K562 (cell line): ENCODE data around the gene TUBG2. TPM values are rescaled to one million over a fixed set of nuclear protein-coding genes. Genes with fewer than 3 reads are reported as not detected.

Experiments
- ATAC-seq: fragments of 200-7000 bp; cut with Tn5 transposase; 3 replicates; pipeline ENCODE4 v1.9.1; 2020; ENCODE audit warnings: moderate library complexity
- BruUV-seq: library from RNA; stranded (reverse); fragments of 400-500 nt; replicated peaks from 2 replicates; lab custom pipeline; 2021; lab: Mats Ljungman, UMichigan
- CTCF ChIA-PET: fragments of 300-600 bp; formaldehyde crosslinking; extraction: SDS; loops from one replicate; lab custom pipeline; 2021; ENCODE audit warnings: low intra/inter-chr PET ratio; lab: Yijun Ruan, JAX
- POLR2A ChIA-PET: fragments of 300-600, 350-650 bp; sonication (Branson Sonifier 250); formaldehyde crosslinking; extraction: SDS; loops from one replicate; lab custom pipeline; 2021; ENCODE audit warnings: antibody characterized with exemption, inconsistent platforms; lab: Yijun Ruan, JAX
- DNase-seq, 4 experiments: peaks; one replicate each; pipeline versions ENCODE4 v3.0.0 to v3.0.0-alpha.2; 2011 to 2018; ENCODE audit warnings: low spot score in 3 of 4, mixed read lengths in 3 of 4; ENCODE audit errors: extremely low read depth in 1 of 4
- FAIRE-seq: peaks from 2 replicates; lab custom pipeline; 2011; peaks lifted over from hg19 to GRCh38; lab: Jason Lieb, UNC
- H2AFZ ChIP-seq: 2 replicates; pipeline ENCODE4 v1.6.0; 2011; ENCODE audit warnings: low read depth, low read length, control low read depth, inconsistent platforms
- H3K27ac ChIP-seq: fragments of 200-600 bp; 3 replicates; pipeline ENCODE4 v1.8.0; 2011; ENCODE audit warnings: low read depth, mild to moderate bottlenecking, control low read depth, inconsistent platforms, low read length, moderate library complexity, mixed read lengths; ENCODE audit errors: extremely low read depth
- H3K27me3 ChIP-seq, 2 experiments: fragments of 300-600 bp in 1 of 2; 2 replicates in 1 of 2; 3 replicates in 1 of 2; pipeline versions ENCODE4 v1.6.0 to v1.8.0; 2011; ENCODE audit warnings: inconsistent platforms in 2 of 2, low read length in 2 of 2, mild to moderate bottlenecking in 1 of 2, mixed read lengths in 1 of 2, moderate library complexity in 1 of 2; ENCODE audit not compliant: control insufficient read depth in 2 of 2, insufficient read depth in 2 of 2
- H3K36me3 ChIP-seq: fragments of 300-600 bp; 3 replicates; pipeline ENCODE4 v1.8.0; 2011; ENCODE audit warnings: mild to moderate bottlenecking, low read length, inconsistent platforms; ENCODE audit not compliant: control insufficient read depth, insufficient read depth
- H3K4me1 ChIP-seq, 2 experiments: fragments of 200-600 bp in 1 of 2; replicated peaks in 1 of 2; 2 replicates in 1 of 2; 3 replicates in 1 of 2; pipeline versions ENCODE4 v1.5.1 to v1.8.0; 2011; ENCODE audit warnings: inconsistent platforms in 2 of 2, low read length in 2 of 2, mild to moderate bottlenecking in 1 of 2, mixed read lengths in 1 of 2, moderate library complexity in 1 of 2; ENCODE audit not compliant: control insufficient read depth in 2 of 2, insufficient read depth in 2 of 2
- H3K4me2 ChIP-seq: 2 replicates; pipeline ENCODE4 v1.6.1; 2011; ENCODE audit warnings: low read length, control low read depth, inconsistent platforms, mixed read lengths; ENCODE audit not compliant: insufficient read depth
- H3K4me3 ChIP-seq: fragments of 200-600 bp; sonication (generic), shearing (Covaris generic); 2 replicates; pipeline ENCODE4 v1.5.1; 2016; ENCODE audit warnings: control low read depth, inconsistent platforms
- H3K79me2 ChIP-seq: fragments of 200-600 bp; 3 replicates; pipeline ENCODE4 v1.8.0; 2011; ENCODE audit warnings: low read length, inconsistent platforms; ENCODE audit not compliant: control insufficient read depth, insufficient read depth
- H3K9ac ChIP-seq, 2 experiments: 2 replicates each; pipeline versions ENCODE4 v1.6.0 to v1.6.1; 2011; ENCODE audit warnings: low read depth in 2 of 2, low read length in 2 of 2, control low read depth in 1 of 2, inconsistent platforms in 1 of 2, mild to moderate bottlenecking in 1 of 2, mixed read lengths in 1 of 2; ENCODE audit not compliant: insufficient read depth in 1 of 2
- H3K9me1 ChIP-seq: one replicate; pipeline ENCODE4 v1.6.0; 2011; ENCODE audit warnings: inconsistent platforms, mild to moderate bottlenecking, low read length, moderate library complexity; ENCODE audit not compliant: control insufficient read depth, insufficient read depth
- H3K9me3 ChIP-seq: replicated peaks from 2 replicates; pipeline ENCODE4 v1.5.1; 2011; ENCODE audit warnings: low read depth, low read length, inconsistent platforms; ENCODE audit not compliant: control insufficient read depth, insufficient read depth
- H4K20me1 ChIP-seq: replicated peaks from 2 replicates; pipeline ENCODE4 v1.6.1; 2011; ENCODE audit warnings: low read length, inconsistent platforms, mixed read lengths; ENCODE audit not compliant: control insufficient read depth, insufficient read depth
- CBX5 ChIP-seq: IDR thresholded peaks from 2 replicates; pipeline ENCODE4 v1.6.1; 2014; ENCODE audit warnings: low read depth, borderline replicate concordance
- CC2D1A ChIP-seq: fragments of 450-650 bp; IDR thresholded peaks from 2 replicates; pipeline ENCODE4 v1.6.1; 2017; ENCODE audit warnings: mild to moderate bottlenecking
- FUS ChIP-seq: fragments of 200-400 bp; formaldehyde crosslinking; optimal IDR thresholded peaks from 2 replicates; pipeline ENCODE3; 2017; ENCODE audit warnings: low read depth, low read length
- GATAD2B ChIP-seq: fragments of 450-650 bp; IDR thresholded peaks from 2 replicates; pipeline ENCODE4 v1.6.1; 2017; ENCODE audit warnings: mild to moderate bottlenecking, borderline replicate concordance
- HDAC8 ChIP-seq: fragments of 450-650 bp; IDR thresholded peaks from 2 replicates; pipeline ENCODE4 v1.6.1; 2016; ENCODE audit warnings: mild to moderate bottlenecking, missing genetic modification characterization, moderate library complexity, missing compliant biosample characterization
- KLF16 ChIP-seq: IDR thresholded peaks from 2 replicates; pipeline ENCODE4 v1.6.1; 2016; ENCODE audit warnings: antibody characterized with exemption
- NCOA6 ChIP-seq: fragments of 450-650 bp; IDR thresholded peaks from 2 replicates; pipeline ENCODE4 v1.6.1; 2017; ENCODE audit warnings: mild to moderate bottlenecking
- NFE2L1 ChIP-seq: fragments of 450-650 bp; IDR thresholded peaks from 2 replicates; pipeline ENCODE4 v1.6.1; 2016; ENCODE audit warnings: missing genetic modification characterization, low read depth, mild to moderate bottlenecking, missing compliant biosample characterization, moderate library complexity, borderline replicate concordance
- POLR2A ChIP-seq: fragments of 450-650 bp; conservative IDR thresholded peaks from 2 replicates; pipeline ENCODE4 v1.6.1; 2016
- RBFOX2 ChIP-seq: fragments of 200-400 bp; formaldehyde crosslinking; IDR thresholded peaks from 2 replicates; pipeline ENCODE4 v1.6.1; 2017; ENCODE audit warnings: low read depth, mild to moderate bottlenecking, low read length, moderate library complexity
- SNIP1 ChIP-seq: fragments of 450-650 bp; IDR thresholded peaks from 2 replicates; pipeline ENCODE4 v1.7.1; 2017; ENCODE audit warnings: low read depth, mild to moderate bottlenecking
- SRSF9 ChIP-seq: fragments of 200-400 bp; formaldehyde crosslinking; IDR thresholded peaks from 2 replicates; pipeline ENCODE4 v1.6.1; 2017; ENCODE audit warnings: low read depth, low read length, borderline replicate concordance
- ZNF77 ChIP-seq: fragments of 250-450 bp; sonication (Bioruptor Pico); IDR thresholded peaks from 2 replicates; pipeline ENCODE4 v1.5.0; 2020
- WGBS: fragments of 100-300 bp; shearing (Covaris generic); methylation state at CpG from one replicate; pipeline ENCODE4 v1.1.6; 2016; ENCODE audit warnings: low coverage, mixed read lengths; ENCODE audit not compliant: insufficient coverage; ENCODE audit errors: missing lambda C conversion rate; 5-methylcytosine and 5-hydroxymethylcytosine counted together
- in situ Hi-C: fragments of 300-500 bp; cut with MboI; formaldehyde crosslinking; loops from 4 replicates; pipeline ENCODE4 v1.15.0; 2018; ENCODE audit warnings: inconsistent platforms, mixed read lengths
- intact Hi-C: fragments of 100-400 bp; cut with micrococcal nuclease; formaldehyde crosslinking; loops from 2 replicates; pipeline ENCODE4 v1.14.2; 2022
- polyA plus RNA-seq, 8 experiments: library from polyadenylated mRNA; depleted of rRNA in 4 of 8; stranded (reverse) in 5 of 8; unstranded in 3 of 8; fragments of >200 nt; fragmentation: Nextera tagmentation in 2 of 8; fragmentation: Illumina TruSeq in 1 of 8; extraction: Ambion mirVana in 2 of 8; extraction: Trizol in 1 of 8; gene quantifications; 2 replicates each; pipeline versions ENCODE4 v1.2.1 to v1.2.3, GENCODE V29; 2011 to 2014; ENCODE audit warnings: inconsistent platforms in 1 of 8, missing spikeins in 1 of 8
- total RNA-seq, 7 experiments: library from RNA; depleted of rRNA in 6 of 7; stranded (reverse); fragments of >200 nt in 6 of 7; fragmentation: Illumina TruSeq in 2 of 7; extraction: Trizol in 2 of 7; gene quantifications; 2 replicates each; pipeline versions ENCODE4 v1.2.1 to v1.2.3, GENCODE V29; 2011 to 2021; ENCODE audit warnings: low replicate concordance in 1 of 7
- TF ChIP-seq, protein P1 (sequence below): sonication (generic); formaldehyde crosslinking; IDR thresholded peaks from 2 replicates; pipeline ENCODE4 v1.8.0; 2022; ENCODE audit warnings: missing genetic modification reagents, mild to moderate bottlenecking, moderate library complexity, borderline replicate concordance
- TF ChIP-seq, protein P2 (sequence below): sonication (generic); formaldehyde crosslinking; IDR thresholded peaks from 2 replicates; pipeline ENCODE4 v1.8.1; 2023; ENCODE audit warnings: mild to moderate bottlenecking, missing genetic modification reagents

TUBG2 gene
- total and polyA plus RNA-seq, 9 of the 15 experiments (the other 6 are each of a cell fraction or from before 2014, with no cell fraction given) = 0.09 to 0.80 (median 0.24) TPM; not detected in 2

GRCh38 chr17:42669977-42670788 is 11.1 kb downstream of the TUBG2 start:
- POLR2A ChIA-PET = interaction anchor here (0.8 to 1.8 kb wide), 6 partner anchors 9 to 60 kb away, joined by 3 to 7 read pairs (median 4); partner anchors contain the start of genes RETREG3 and TUBG1
- FAIRE-seq = no peak

More at GRCh38 chr17:42669977-42670788, 11.1 kb downstream of the TUBG2 start:
- Histone ChIP-seq H3K79me2 (peaks cover 12% of the 10 kb centered on the region), H3K27me3 (no peaks in the 10 kb centered on the region), H3K9me1 (no peaks in the 10 kb centered on the region), H3K27ac (no peak overlapping the region), H3K9me3 (no peaks in the 10 kb centered on the region), H3K4me2 (no peak overlapping the region), H3K36me3 (peaks cover 63% of the 10 kb centered on the region; the same call in 2 of the 3 replicates), H4K20me1 (peaks cover 5% of the 10 kb centered on the region), H3K9ac (no peak overlapping the region), H3K4me3 (no peak overlapping the region), H2AFZ (no peak overlapping the region), H3K4me1 (peaks cover 13 to 54% of the 10 kb centered on the region in 2 experiments)
- CTCF ChIA-PET = no interaction called here
- intact Hi-C loops (no loop called here), in situ Hi-C loops (no loop called here)
- 98% methylated on average over 27 of the region's 87 CpGs for WGBS
- ATAC-seq (no peak), DNase-seq (peak in 2 of 4 experiments; percentile 44 to 62)
- BruUV-seq = no TSS peak
- TF ChIP-seq RBFOX2 = peak; percentile 17; the same call in 1 of the 2 replicates
- no peak for TF ChIP-seq POLR2A
- TF ChIP-seq, protein P1, sequence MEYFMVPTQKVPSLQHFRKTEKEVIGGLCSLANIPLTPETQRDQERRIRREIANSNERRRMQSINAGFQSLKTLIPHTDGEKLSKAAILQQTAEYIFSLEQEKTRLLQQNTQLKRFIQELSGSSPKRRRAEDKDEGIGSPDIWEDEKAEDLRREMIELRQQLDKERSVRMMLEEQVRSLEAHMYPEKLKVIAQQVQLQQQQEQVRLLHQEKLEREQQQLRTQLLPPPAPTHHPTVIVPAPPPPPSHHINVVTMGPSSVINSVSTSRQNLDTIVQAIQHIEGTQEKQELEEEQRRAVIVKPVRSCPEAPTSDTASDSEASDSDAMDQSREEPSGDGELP = no peak
- TF ChIP-seq FUS = no peak
- TF ChIP-seq CC2D1A = no peak
- TF ChIP-seq NCOA6 = no peak
- no peak for TF ChIP-seq KLF16
- TF ChIP-seq HDAC8 (tag) = no peak
- no peak for TF ChIP-seq SNIP1
- no peak for TF ChIP-seq CBX5
- TF ChIP-seq NFE2L1 (tag) = no peak
- no peak for TF ChIP-seq SRSF9
- no peak for TF ChIP-seq GATAD2B
- TF ChIP-seq ZNF77 (CRISPR knock-in tag) = no peak
- TF ChIP-seq, protein P2, sequence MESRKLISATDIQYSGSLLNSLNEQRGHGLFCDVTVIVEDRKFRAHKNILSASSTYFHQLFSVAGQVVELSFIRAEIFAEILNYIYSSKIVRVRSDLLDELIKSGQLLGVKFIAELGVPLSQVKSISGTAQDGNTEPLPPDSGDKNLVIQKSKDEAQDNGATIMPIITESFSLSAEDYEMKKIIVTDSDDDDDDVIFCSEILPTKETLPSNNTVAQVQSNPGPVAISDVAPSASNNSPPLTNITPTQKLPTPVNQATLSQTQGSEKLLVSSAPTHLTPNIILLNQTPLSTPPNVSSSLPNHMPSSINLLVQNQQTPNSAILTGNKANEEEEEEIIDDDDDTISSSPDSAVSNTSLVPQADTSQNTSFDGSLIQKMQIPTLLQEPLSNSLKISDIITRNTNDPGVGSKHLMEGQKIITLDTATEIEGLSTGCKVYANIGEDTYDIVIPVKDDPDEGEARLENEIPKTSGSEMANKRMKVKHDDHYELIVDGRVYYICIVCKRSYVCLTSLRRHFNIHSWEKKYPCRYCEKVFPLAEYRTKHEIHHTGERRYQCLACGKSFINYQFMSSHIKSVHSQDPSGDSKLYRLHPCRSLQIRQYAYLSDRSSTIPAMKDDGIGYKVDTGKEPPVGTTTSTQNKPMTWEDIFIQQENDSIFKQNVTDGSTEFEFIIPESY (CRISPR knock-in tag) = peak; percentile 71; the same call in 1 of the 2 replicates
